ENCODE results near the gene PSMG3.

Gene PSMG3

GRCh38 chr7:1550846-1551155 lies 19.0 kb downstream of the PSMG3 start:
- Histone ChIP-seq H3F3A (ENCODE audit: insufficient read depth, low read length) (no peaks in the 10 kb centered on the region), H3K79me2 (ENCODE audit: insufficient read depth, low read length) (no peaks in the 10 kb centered on the region), H2AFZ (ENCODE audit: low read length) (no peak overlapping the region), H3K36me3 (ENCODE audit: insufficient read depth, low read length) (no peaks in the 10 kb centered on the region), H4K20me1 (ENCODE audit: insufficient read depth, low read length) (no peaks in the 10 kb centered on the region), H3K27ac (ENCODE audit: low read depth, low read length, poor library complexity, severe bottlenecking) (no peak overlapping the region), H3K4me1 (ENCODE audit: insufficient read depth, low read length, severe bottlenecking) (no peaks in the 10 kb centered on the region), H3K4me3 (ENCODE audit: low read depth, low read length, poor library complexity, severe bottlenecking) (no peak overlapping the region), H3K9ac (ENCODE audit: low read length) (no peak overlapping the region), H3K9me3 (ENCODE audit: low read length) (no peaks in the 10 kb centered on the region), H3K4me2 (ENCODE audit: low read length) (no peak overlapping the region), H3K9me2 (ENCODE audit: low read depth, low read length) (no peaks in the 10 kb centered on the region), H3K27me3 (ENCODE audit: insufficient read depth, low read length) (peaks cover 8% of the 10 kb centered on the region; the same call in 1 of the 2 replicates)
- TF ChIP-seq EZH2 (IDR thresholded peaks at IDR 0.05; ENCODE audit: borderline replicate concordance, low read length) (no peak), CTCF (IDR thresholded peaks at IDR 0.05; ENCODE audit: low read length) (no peak)

GRCh38 chr7:1550005-1550845 lies 19.6 kb downstream of the PSMG3 start:
- TF ChIP-seq EZH2 (IDR thresholded peaks at IDR 0.05; ENCODE audit: borderline replicate concordance, low read length) = no peak
- TF ChIP-seq CTCF (IDR thresholded peaks at IDR 0.05; ENCODE audit: low read length) = no peak
- Histone ChIP-seq H3K9me2 (ENCODE audit: low read depth, low read length) (no peaks in the 10 kb centered on the region), H3K79me2 (ENCODE audit: insufficient read depth, low read length) (no peaks in the 10 kb centered on the region), H3K36me3 (ENCODE audit: insufficient read depth, low read length) (no peaks in the 10 kb centered on the region), H4K20me1 (ENCODE audit: insufficient read depth, low read length) (no peaks in the 10 kb centered on the region), H3K9me3 (ENCODE audit: low read length) (no peaks in the 10 kb centered on the region), H3K4me2 (ENCODE audit: low read length) (no peak overlapping the region), H2AFZ (ENCODE audit: low read length) (no peak overlapping the region), H3K27ac (ENCODE audit: low read depth, low read length, poor library complexity, severe bottlenecking) (no peak overlapping the region), H3K4me1 (ENCODE audit: insufficient read depth, low read length, severe bottlenecking) (no peaks in the 10 kb centered on the region), H3K4me3 (ENCODE audit: low read depth, low read length, poor library complexity, severe bottlenecking) (no peak overlapping the region), H3K9ac (ENCODE audit: low read length) (no peak overlapping the region), H3F3A (ENCODE audit: insufficient read depth, low read length) (no peaks in the 10 kb centered on the region), H3K27me3 (ENCODE audit: insufficient read depth, low read length) (peaks cover 8% of the 10 kb centered on the region; the same call in 1 of the 2 replicates)

GRCh38 chr7:1549357-1550004 lies 20.4 kb downstream of the PSMG3 start:
- Histone ChIP-seq H3K27me3 (ENCODE audit: insufficient read depth, low read length) (peaks cover 8% of the 10 kb centered on the region; the same call in 1 of the 2 replicates), H4K20me1 (ENCODE audit: insufficient read depth, low read length) (no peaks in the 10 kb centered on the region), H3K27ac (ENCODE audit: low read depth, low read length, poor library complexity, severe bottlenecking) (no peak overlapping the region), H3K9ac (ENCODE audit: low read length) (no peak overlapping the region), H3K9me2 (ENCODE audit: low read depth, low read length) (no peaks in the 10 kb centered on the region), H3K79me2 (ENCODE audit: insufficient read depth, low read length) (no peaks in the 10 kb centered on the region), H3K4me2 (ENCODE audit: low read length) (no peak overlapping the region), H3K4me3 (ENCODE audit: low read depth, low read length, poor library complexity, severe bottlenecking) (no peak overlapping the region), H3K36me3 (ENCODE audit: insufficient read depth, low read length) (0 out of 2 replicates have a peak, but pooled peaks cover under 1% of the 10 kb centered on the region), H3F3A (ENCODE audit: insufficient read depth, low read length) (no peaks in the 10 kb centered on the region), H2AFZ (ENCODE audit: low read length) (no peak overlapping the region), H3K4me1 (ENCODE audit: insufficient read depth, low read length, severe bottlenecking) (no peaks in the 10 kb centered on the region), H3K9me3 (ENCODE audit: low read length) (no peaks in the 10 kb centered on the region)
- TF ChIP-seq EZH2 (IDR thresholded peaks at IDR 0.05; ENCODE audit: borderline replicate concordance, low read length) = no peak

Data from OCI-LY1 (cell line).